ENCODE measurements around the gene TMPRSS9. TPM values are rescaled to one million over a fixed set of nuclear protein-coding genes. Genes with fewer than 3 reads are reported as not detected.

The TMPRSS9 gene
- total and polyA plus RNA-seq, 2 of the 13 experiments (the other 11 are each of a cell fraction or from before 2014, with no cell fraction given) = 2.5 to 5.2 TPM

DNA sequence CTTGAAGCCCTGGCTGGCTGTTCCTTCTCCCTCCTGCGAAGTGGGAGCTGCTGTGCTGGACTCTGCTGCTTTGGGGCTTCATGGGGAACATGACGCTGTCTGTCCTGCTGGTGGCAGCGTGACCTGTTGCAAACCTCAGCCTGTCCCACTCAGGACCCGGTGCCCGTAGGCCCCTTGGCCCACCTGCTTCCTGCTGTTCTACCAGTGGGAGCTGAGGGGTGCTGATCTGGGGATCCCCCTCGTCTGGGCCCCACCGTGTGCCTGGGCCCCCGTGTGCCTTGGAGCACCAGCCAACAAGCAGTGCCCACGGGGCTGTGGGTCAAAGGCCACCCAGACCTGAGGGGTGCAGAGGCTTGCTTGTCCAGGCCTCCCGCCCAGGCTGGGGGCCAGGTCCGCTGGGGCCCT is 26.3 kb upstream of the TMPRSS9 start:
- Histone ChIP-seq H3K27me3 (ENCODE audit: control insufficient read depth in 1 of 2, insufficient read depth in 2 of 2, low read length in 2 of 2) (no peaks in the 10 kb centered on the region; a peak in 1 of 5 replicates), H3K79me2 (ENCODE audit: insufficient read depth, low read length) (peaks cover 19% of the 10 kb centered on the region), H4K20me1 (ENCODE audit: insufficient read depth, low read length) (peaks cover 8% of the 10 kb centered on the region; the same call in 1 of the 2 replicates), H3K4me2 (ENCODE audit: low read depth, low read length) (peak overlapping the region; percentile 57), H3K27ac (ENCODE audit: extremely low read length, insufficient read depth, low read length) (no peak overlapping the region), H3K36me3 (replicated peaks in 1 of 2; ENCODE audit: control insufficient read depth in 1 of 2, insufficient read depth in 2 of 2, low read length in 2 of 2) (no peaks in the 10 kb centered on the region), H3K9me3 (ENCODE audit: low read length) (no peaks in the 10 kb centered on the region), H3K4me3 (replicated peaks in 1 of 3; ENCODE audit: insufficient read depth in 1 of 3, low read depth in 2 of 3, low read length in 3 of 3) (peak overlapping the region in 1 of 3 experiments; percentile 45; a peak in 2 of 6 replicates), H3K4me1 (ENCODE audit: insufficient read depth, low read length) (peaks cover 51% of the 10 kb centered on the region), H3K9ac (ENCODE audit: insufficient read depth, low read depth, low read length) (peak overlapping the region; percentile 33; the same call in 1 of the 2 replicates), H2AFZ (ENCODE audit: low read length) (no peak overlapping the region)
- intact Hi-C loops (cut with micrococcal nuclease; ENCODE audit: unreplicated experiment) = no loop called here
- BruUV-seq (replicated peaks) = no TSS peak
- POLR2A ChIA-PET = interaction anchor here (1.2 kb wide), 1 partner anchor 143 kb away, joined by 3 read pairs; no protein-coding TSS in a partner anchor
- in situ Hi-C loops (cut with HindIII; ENCODE audit: extremely low pct_ligation_motif_present, low pct_unique_long_range_greater_than_20kb) = no loop called here
- DNase-seq (ENCODE audit: low spot score) (no peak), ATAC-seq (peak; percentile 7; the same call in 1 of the 3 replicates), FAIRE-seq (no peak)
- CTCF ChIA-PET (ENCODE audit: low intra/inter-chr PET ratio, low total read pairs) = interaction anchor here (1.0 kb wide), 1 partner anchor 58 kb away, joined by 3 read pairs; no protein-coding TSS in a partner anchor
- 38% methylated on average over 3 of the region's 11 CpGs for WGBS (ENCODE audit: low lambda C conversion rate)
- TF ChIP-seq KMT2A (CRISPR knock-in tag; IDR thresholded peaks at IDR 0.05) (0 out of 2 replicates have a peak, but pooled peaks have one; percentile 9), POGZ (CRISPR knock-in tag; IDR thresholded peaks at IDR 0.05) (no peak), STAG1 (CRISPR knock-in tag; IDR thresholded peaks at IDR 0.05) (peak; percentile 50), ZKSCAN5 (CRISPR knock-in tag; IDR thresholded peaks at IDR 0.05) (no peak), ZKSCAN8 (CRISPR knock-in tag; IDR thresholded peaks at IDR 0.05; ENCODE audit: borderline replicate concordance) (no peak), ISX (CRISPR knock-in tag; conservative IDR thresholded peaks at IDR 0.05) (no peak), ZC3H13 (CRISPR knock-in tag; IDR thresholded peaks at IDR 0.05) (no peak), XRCC5 (optimal IDR thresholded peaks at IDR 0.05; ENCODE audit: low read length) (peak; percentile 27), ZNF552 (CRISPR knock-in tag; IDR thresholded peaks at IDR 0.05; ENCODE audit: borderline replicate concordance) (no peak), HNRNPL (IDR thresholded peaks at IDR 0.05; ENCODE audit: low read depth, low read length) (0 out of 2 replicates have a peak, but pooled peaks have one; percentile 54), ZNF354B (CRISPR knock-in tag; IDR thresholded peaks at IDR 0.05) (no peak), ZNF543 (CRISPR knock-in tag; IDR thresholded peaks at IDR 0.05) (no peak), PHB2 (IDR thresholded peaks at IDR 0.05; ENCODE audit: partially characterized antibody) (no peak), MAFF (IDR thresholded peaks at IDR 0.05; ENCODE audit: low read depth, low read length) (no peak), SALL2 (CRISPR knock-in tag; IDR thresholded peaks at IDR 0.05) (no peak), MZF1 (CRISPR knock-in tag; IDR thresholded peaks at IDR 0.05; ENCODE audit: borderline replicate concordance) (no peak), ZNF326 (CRISPR knock-in tag; IDR thresholded peaks at IDR 0.05; ENCODE audit: borderline replicate concordance) (no peak), DNMT1 (CRISPR knock-in tag; IDR thresholded peaks at IDR 0.05) (no peak)
- TF ChIP-seq, protein P1, sequence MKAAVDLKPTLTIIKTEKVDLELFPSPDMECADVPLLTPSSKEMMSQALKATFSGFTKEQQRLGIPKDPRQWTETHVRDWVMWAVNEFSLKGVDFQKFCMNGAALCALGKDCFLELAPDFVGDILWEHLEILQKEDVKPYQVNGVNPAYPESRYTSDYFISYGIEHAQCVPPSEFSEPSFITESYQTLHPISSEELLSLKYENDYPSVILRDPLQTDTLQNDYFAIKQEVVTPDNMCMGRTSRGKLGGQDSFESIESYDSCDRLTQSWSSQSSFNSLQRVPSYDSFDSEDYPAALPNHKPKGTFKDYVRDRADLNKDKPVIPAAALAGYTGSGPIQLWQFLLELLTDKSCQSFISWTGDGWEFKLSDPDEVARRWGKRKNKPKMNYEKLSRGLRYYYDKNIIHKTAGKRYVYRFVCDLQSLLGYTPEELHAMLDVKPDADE (CRISPR knock-in tag; IDR thresholded peaks at IDR 0.05) = no peak
- TF ChIP-seq, protein P2, sequence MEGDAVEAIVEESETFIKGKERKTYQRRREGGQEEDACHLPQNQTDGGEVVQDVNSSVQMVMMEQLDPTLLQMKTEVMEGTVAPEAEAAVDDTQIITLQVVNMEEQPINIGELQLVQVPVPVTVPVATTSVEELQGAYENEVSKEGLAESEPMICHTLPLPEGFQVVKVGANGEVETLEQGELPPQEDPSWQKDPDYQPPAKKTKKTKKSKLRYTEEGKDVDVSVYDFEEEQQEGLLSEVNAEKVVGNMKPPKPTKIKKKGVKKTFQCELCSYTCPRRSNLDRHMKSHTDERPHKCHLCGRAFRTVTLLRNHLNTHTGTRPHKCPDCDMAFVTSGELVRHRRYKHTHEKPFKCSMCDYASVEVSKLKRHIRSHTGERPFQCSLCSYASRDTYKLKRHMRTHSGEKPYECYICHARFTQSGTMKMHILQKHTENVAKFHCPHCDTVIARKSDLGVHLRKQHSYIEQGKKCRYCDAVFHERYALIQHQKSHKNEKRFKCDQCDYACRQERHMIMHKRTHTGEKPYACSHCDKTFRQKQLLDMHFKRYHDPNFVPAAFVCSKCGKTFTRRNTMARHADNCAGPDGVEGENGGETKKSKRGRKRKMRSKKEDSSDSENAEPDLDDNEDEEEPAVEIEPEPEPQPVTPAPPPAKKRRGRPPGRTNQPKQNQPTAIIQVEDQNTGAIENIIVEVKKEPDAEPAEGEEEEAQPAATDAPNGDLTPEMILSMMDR (CRISPR knock-in tag; IDR thresholded peaks at IDR 0.05) = peak; percentile 67
- TF ChIP-seq, protein P3, sequence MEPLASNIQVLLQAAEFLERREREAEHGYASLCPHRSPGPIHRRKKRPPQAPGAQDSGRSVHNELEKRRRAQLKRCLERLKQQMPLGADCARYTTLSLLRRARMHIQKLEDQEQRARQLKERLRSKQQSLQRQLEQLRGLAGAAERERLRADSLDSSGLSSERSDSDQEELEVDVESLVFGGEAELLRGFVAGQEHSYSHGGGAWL (CRISPR knock-in tag; IDR thresholded peaks at IDR 0.05) = no peak
- TF ChIP-seq, protein P4, sequence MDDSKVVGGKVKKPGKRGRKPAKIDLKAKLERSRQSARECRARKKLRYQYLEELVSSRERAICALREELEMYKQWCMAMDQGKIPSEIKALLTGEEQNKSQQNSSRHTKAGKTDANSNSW (CRISPR knock-in tag; IDR thresholded peaks at IDR 0.05; ENCODE audit: borderline replicate concordance) = no peak
